Fibroblast of mammary gland (primary cell): ENCODE results near the gene INSM1.

Experiments used
- DNase-seq: peaks from one replicate; pipeline ENCODE4 v3.0.0-alpha.2; 2010; ENCODE audit warnings: low read depth
- H3K4me3 ChIP-seq: 2 replicates; pipeline ENCODE4 v1.5.1; 2011; ENCODE audit warnings: low read depth, mild to moderate bottlenecking, low read length, moderate library complexity; ENCODE audit not compliant: control insufficient read depth
- TF ChIP-seq, protein P1 (sequence below): conservative IDR thresholded peaks from 2 replicates; pipeline ENCODE4 v1.5.1; 2011; ENCODE audit warnings: low read depth, low read length, inconsistent platforms; ENCODE audit not compliant: control insufficient read depth, insufficient read depth

The INSM1 gene

DNA sequence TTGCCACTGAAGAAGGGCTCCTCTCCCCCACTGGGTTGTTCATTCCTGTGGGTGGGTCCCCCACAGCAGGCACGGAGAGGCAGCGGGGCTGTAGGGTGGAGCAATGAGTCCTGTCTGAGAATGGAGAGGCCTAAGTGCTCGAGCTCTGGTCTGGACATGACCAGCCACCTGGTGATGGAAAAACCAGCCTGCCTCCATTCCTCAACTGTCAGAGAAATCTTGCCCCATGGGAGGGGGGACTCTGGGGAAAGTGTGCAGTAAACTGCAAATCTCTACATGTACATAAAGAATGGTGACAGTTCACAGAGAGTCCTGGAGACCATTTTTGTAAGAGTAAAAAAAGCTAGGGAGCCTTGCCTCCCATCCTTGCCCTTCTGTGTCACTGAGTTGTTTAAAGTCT, 34.1 kb downstream of the INSM1 start:
- H3K4me3 ChIP-seq: no peak overlapping the region
- DNase-seq: no peak
- TF ChIP-seq, protein P1, sequence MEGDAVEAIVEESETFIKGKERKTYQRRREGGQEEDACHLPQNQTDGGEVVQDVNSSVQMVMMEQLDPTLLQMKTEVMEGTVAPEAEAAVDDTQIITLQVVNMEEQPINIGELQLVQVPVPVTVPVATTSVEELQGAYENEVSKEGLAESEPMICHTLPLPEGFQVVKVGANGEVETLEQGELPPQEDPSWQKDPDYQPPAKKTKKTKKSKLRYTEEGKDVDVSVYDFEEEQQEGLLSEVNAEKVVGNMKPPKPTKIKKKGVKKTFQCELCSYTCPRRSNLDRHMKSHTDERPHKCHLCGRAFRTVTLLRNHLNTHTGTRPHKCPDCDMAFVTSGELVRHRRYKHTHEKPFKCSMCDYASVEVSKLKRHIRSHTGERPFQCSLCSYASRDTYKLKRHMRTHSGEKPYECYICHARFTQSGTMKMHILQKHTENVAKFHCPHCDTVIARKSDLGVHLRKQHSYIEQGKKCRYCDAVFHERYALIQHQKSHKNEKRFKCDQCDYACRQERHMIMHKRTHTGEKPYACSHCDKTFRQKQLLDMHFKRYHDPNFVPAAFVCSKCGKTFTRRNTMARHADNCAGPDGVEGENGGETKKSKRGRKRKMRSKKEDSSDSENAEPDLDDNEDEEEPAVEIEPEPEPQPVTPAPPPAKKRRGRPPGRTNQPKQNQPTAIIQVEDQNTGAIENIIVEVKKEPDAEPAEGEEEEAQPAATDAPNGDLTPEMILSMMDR: no peak

DNA sequence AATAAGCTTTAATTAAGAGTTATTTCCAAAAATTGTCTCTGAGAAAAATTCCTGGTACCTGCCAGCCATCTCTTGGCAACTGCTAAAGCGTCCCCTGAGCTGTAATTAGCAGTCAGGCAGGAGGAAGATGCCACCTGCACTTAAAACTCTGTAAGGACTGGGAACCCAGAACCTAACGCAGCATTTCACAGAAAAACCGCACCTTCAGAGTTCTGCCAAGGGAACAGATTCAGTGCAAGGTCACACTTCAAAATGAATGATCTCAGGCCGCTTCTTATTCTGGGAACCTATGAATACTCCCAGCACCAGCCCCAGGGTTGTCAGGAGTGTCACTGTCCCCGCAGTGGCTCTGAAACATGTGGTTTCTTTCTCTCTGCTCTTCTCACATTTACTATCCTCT, 36.7 kb downstream of the INSM1 start:
- TF ChIP-seq, protein P1: no peak
- no peak overlapping the region for H3K4me3 ChIP-seq
- no peak for DNase-seq

DNA sequence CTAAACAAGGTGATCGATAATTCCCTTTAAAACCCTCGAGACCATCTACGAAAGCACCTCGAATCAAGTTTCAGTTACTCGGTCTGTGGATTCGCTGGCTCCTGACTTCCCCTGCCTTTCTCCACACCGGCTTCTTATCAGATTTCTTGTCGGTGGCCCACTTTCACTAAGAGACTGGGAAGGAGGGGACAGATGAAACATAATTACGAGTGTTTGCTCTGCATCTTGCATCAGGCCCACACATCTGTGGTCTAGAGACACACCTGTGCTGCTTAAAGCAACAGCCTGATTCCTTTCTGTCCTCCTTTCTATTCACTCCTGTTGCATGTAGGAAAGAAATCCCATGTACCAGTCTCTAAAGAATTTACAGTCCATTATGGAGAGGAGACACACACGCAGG, 37.7 kb downstream of the INSM1 start:
- TF ChIP-seq, protein P1: no peak

DNA sequence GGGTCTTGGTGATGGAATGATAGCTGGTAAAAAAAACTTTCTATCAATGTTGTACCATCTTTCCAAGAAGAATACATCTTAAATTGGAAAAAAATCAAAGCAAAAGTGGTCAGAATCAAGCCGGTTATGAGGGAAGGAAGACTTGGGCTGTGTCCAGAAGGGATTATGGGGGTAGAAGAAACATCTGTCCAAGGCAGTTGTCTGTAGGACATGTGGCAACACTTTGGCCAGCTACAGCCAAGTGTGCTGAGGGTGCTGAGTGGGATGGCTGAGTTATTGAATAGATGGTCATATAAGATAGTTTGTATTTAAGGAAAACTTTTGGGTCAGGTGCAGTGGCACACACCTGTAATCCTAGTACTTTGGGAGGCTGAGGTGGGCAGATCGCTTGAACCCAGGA, 38.4 kb downstream of the INSM1 start:
- DNase-seq: peak; percentile 14
- TF ChIP-seq, protein P1: no peak
- H3K4me3 ChIP-seq: no peak overlapping the region

More for the DNA sequence above, 37.7 kb downstream of the INSM1 start:
- no peak for DNase-seq
- no peak overlapping the region for H3K4me3 ChIP-seq

DNA sequence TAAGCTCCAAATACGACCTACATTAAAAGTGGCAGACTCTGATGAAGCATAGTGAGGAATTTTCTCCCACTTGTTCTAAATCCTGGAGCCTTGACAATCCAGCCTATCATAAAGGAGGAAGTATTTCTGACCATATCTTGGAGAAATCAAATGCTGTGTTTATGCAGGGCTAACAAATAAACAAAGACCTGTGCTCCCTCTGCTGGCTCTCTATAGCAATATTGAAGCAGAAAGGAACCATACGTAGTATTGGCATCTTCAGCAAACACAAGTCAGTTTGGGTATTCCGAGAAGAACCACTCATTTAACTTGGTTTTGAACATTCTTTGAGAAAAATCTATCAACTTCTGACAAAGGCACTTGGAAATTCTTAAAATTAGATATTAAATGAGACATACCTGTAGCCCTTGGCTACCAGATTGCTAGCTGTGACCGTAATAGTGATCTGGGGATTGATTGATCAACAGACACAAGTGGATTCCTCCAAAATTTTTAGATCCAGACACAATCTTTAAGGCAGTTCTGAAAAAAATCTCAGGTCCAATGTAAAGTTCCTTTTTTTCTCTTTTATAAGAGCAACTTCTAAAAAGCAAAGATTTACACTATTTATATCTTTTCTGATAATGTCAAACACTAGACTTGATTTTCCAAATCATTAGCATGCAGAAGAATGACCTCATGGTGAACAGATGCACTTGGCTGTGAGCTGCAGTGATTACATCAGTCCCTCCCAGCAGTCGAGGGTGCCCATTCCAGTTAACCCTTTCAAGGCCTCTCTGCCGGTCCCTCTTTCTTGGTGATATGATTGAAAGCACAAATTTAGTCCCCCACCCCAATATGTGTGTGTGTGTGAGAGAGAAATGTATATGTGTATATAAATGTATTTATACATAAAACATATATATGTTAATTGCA, 40.2 kb downstream of the INSM1 start:
- no peak overlapping the region for H3K4me3 ChIP-seq
- DNase-seq: peak; percentile 31

DNA sequence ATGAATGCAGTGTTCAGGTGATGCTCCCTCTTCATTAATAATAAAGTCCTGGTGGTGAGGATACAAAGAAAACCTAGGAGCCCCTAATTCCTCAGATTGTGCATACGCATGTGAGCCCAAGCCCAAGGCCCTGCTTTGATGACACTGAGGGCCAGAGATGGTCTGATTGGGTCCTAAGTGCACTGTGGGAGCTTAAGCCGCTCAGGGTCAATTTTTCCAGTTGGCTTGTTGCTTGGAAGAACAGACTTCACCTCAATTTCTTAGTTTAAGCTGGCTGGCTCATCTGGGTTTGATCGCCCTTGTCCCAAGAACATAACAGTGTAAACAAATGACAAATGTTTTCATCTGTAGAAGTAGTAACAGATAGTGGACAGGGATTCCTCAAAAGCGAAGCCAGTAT, 41.4 kb downstream of the INSM1 start:
- H3K4me3 ChIP-seq: no peak overlapping the region
- TF ChIP-seq, protein P1: no peak
- DNase-seq: no peak

More for the DNA sequence above, 40.2 kb downstream of the INSM1 start:
- TF ChIP-seq, protein P1: peak; percentile 19
